Brain microvascular endothelial cell (primary cell): ENCODE measurements around the gene KPNA5.
"Not testable (repeated sequence)": the region's sequence is repeated elsewhere in the genome, so short reads cannot be mapped to it uniquely, and the experiment has no call there.

ENCODE experiments used
- DNase-seq: peaks from one replicate; pipeline ENCODE4 v3.0.0-alpha.2; 2020
- H3K27ac ChIP-seq: fragments of 250-450 bp; sonication (Bioruptor Pico); 2 replicates; pipeline ENCODE4 v1.5.1; 2020; ENCODE audit warnings: mild to moderate bottlenecking, moderate library complexity
- H3K27me3 ChIP-seq: fragments of 250-450 bp; sonication (Bioruptor Pico); replicated peaks from 2 replicates; pipeline ENCODE4 v1.5.1; 2020; ENCODE audit warnings: mild to moderate bottlenecking
- H3K36me3 ChIP-seq: fragments of 250-450 bp; sonication (Bioruptor Pico); replicated peaks from 2 replicates; pipeline ENCODE4 v1.5.1; 2020; ENCODE audit warnings: mild to moderate bottlenecking
- H3K4me3 ChIP-seq: 2 replicates; pipeline ENCODE4 v1.5.1; 2011; ENCODE audit warnings: low read depth, mild to moderate bottlenecking, control low read depth, low read length, moderate library complexity
- CTCF ChIP-seq: IDR thresholded peaks from 2 replicates; pipeline ENCODE4 v1.5.1; 2011; ENCODE audit warnings: low read depth, mild to moderate bottlenecking, moderate library complexity, low read length, control low read depth, inconsistent platforms; ENCODE audit errors: missing control alignments
- in situ Hi-C: cut with HindIII; loops from 2 replicates; pipeline ENCODE4 v1.10.0; 2017; ENCODE audit warnings: low sequenced_read_pairs, low pct_ligation_motif_present

Gene KPNA5

DNA sequence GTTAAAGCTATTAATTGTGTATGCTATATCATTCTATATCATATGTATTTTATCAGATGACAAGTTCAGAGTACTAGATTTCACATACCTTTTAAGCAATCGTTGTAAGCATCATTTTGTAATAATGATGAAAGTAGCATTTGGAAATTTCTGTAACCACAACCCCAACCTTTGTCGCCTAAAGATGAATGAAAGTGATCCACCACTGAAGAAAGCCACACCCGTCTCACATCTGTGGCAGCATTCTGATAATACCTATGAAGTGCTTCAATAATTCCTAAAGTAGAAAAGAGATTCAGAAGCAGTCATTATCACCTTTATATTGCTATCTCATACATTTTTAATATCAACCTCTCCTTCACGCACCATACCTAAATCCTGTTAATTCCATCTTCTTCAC lies 29.1 kb upstream of the KPNA5 start:
- Histone ChIP-seq H3K27me3 (no peaks in the 10 kb centered on the region), H3K27ac (no peak overlapping the region), H3K36me3 (peaks cover 2% of the 10 kb centered on the region), H3K4me3 (no peak overlapping the region)
- no peak for DNase-seq
- in situ Hi-C loops: no loop called here
- TF ChIP-seq CTCF: no peak

DNA sequence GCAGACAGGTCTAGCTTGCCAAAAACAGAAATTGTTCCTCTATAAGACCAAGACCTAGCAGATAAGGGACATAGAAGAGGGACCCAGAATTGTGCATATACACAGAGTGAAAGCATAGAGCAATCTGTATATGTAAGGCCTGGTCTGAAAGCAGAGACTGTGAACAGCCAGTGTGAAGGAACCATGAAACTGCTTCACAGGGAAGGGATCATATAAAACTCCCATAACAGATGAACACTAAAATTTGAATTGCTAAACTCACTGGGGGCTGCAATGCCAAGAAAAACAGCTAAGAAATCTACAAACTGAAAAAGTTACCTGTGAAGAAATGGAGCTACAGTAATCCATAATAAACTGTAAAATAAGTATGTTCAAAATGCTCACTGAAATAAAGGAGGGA lies 19.4 kb upstream of the KPNA5 start:
- in situ Hi-C loops: no loop called here
- Histone ChIP-seq H3K4me3 (no peak overlapping the region), H3K27me3 (no peaks in the 10 kb centered on the region), H3K27ac (no peak overlapping the region), H3K36me3 (no peaks in the 10 kb centered on the region)
- DNase-seq: no peak
- no peak for TF ChIP-seq CTCF

DNA sequence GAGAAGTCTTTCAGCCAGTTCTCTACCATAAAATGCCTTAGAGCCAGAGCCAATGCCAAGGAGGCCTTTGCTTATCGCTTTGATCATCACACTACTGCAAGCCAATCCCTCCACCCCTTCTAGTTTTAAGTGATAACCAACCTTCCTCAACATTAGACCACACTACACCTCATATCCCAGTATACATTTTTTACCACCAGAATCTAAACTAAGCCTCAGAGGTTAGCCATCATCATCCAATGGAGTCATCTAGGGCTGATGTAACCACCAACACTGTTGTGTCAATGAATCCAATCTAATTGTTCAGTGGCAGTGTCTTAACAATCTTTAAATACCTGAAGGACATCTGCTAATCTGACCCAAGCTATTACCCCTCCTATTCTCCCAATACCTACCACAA lies 18.8 kb upstream of the KPNA5 start:
- Histone ChIP-seq H3K27ac (no peak overlapping the region), H3K36me3 (no peaks in the 10 kb centered on the region), H3K27me3 (no peaks in the 10 kb centered on the region), H3K4me3 (no peak overlapping the region)
- no peak for DNase-seq
- in situ Hi-C loops: no loop called here
- TF ChIP-seq CTCF: no peak

DNA sequence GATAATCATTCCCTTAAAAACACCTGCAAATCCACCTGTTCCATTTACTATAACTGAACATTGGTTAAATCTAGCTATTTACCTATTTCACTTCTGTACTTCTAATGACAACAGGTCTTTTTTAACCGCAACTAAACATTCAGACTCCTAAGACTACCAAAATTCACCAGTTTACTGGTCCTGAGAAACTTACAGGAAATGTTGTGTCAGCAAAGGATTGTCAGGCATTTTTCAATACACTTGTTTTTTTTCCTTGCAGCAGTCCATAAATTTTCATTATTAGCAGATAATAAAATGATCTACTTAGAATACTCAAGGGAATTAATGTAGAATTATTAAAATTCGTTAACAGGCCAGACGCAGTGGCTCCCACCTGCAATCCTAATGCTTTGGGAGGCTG lies 17.7 kb upstream of the KPNA5 start:
- H3K4me3 ChIP-seq: no peak overlapping the region
- TF ChIP-seq CTCF: no peak
- no peaks in the 10 kb centered on the region for H3K27me3 ChIP-seq
- no peak overlapping the region for H3K27ac ChIP-seq
- H3K36me3 ChIP-seq: no peaks in the 10 kb centered on the region
- in situ Hi-C loops: no loop called here
- no peak for DNase-seq

DNA sequence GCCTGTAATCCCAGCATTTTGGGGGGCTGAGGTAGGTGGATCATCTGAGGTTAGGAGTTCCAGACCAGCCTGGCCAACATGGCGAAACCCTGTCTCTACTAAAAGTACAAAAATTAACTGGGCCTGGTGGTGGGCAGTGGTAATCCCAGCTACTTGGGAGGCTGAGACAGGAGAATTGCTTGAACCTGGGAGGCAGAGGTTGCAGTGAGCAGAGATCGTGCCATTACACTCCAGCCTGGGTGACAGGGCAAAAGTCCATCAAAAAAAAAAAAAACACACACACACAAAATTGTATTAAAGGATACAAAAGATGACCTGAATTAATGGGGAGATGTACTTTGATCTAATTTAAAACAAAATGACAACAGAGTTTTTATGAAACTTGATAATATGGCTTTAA lies 16.8 kb upstream of the KPNA5 start:
- H3K4me3 ChIP-seq, H3K36me3 ChIP-seq, H3K27me3 ChIP-seq, H3K27ac ChIP-seq, in situ Hi-C loops, DNase-seq: not testable (repeated sequence)

- no peak for TF ChIP-seq CTCF
- H3K27ac ChIP-seq: no peak overlapping the region
- in situ Hi-C loops: no loop called here
These were observed 15.5 kb upstream of the KPNA5 start for GRCh38 chr6:116665464-116665863.

More at GRCh38 chr6:116665464-116665863, 15.5 kb upstream of the KPNA5 start:
- Histone ChIP-seq H3K36me3 (no peaks in the 10 kb centered on the region), H3K4me3 (no peak overlapping the region), H3K27me3 (no peaks in the 10 kb centered on the region)
- DNase-seq: no peak
